GM21526 (cell line): ENCODE measurements around the gene UBE2L6.

Source experiments
- ATAC-seq: cut with Tn5 transposase; IDR thresholded peaks from one replicate; pipeline ENCODE4 v1.9.1; 2021; ENCODE audit warnings: moderate library complexity; ENCODE audit not compliant: unreplicated experiment, low FRiP score

UBE2L6 gene

GRCh38 chr11:57567515-57568329 lies at the start of gene UBE2L6:
Gene UBE2L6, minus strand, starts transcription at chr11:57567672. Its CDS starts 61 bp downstream, at chr11:57567611.
- peak; percentile 50 for ATAC-seq

- no peak for ATAC-seq
Measured at GRCh38 chr11:57616595-57616994, 49.1 kb upstream of the UBE2L6 start.

- ATAC-seq = no peak
Measured at GRCh38 chr11:57615308-57615707, 47.8 kb upstream of the UBE2L6 start.

GRCh38 chr11:57614234-57614772 lies 46.8 kb upstream of the UBE2L6 start:
- ATAC-seq = no peak

GRCh38 chr11:57610170-57610569 lies 42.7 kb upstream of the UBE2L6 start:
- no peak for ATAC-seq

- ATAC-seq = no peak
Measured at GRCh38 chr11:57605028-57605420, 37.6 kb upstream of the UBE2L6 start.

- ATAC-seq = no peak
Measured at GRCh38 chr11:57604296-57605027, 37.0 kb upstream of the UBE2L6 start.

- no peak for ATAC-seq
Measured at GRCh38 chr11:57601297-57601696, 33.8 kb upstream of the UBE2L6 start.

GRCh38 chr11:57599381-57599780 lies 31.9 kb upstream of the UBE2L6 start:
- no peak for ATAC-seq

- no peak for ATAC-seq
Measured at GRCh38 chr11:57598831-57599155, 31.3 kb upstream of the UBE2L6 start.

GRCh38 chr11:57597916-57598830 lies 30.7 kb upstream of the UBE2L6 start:
- no peak for ATAC-seq

GRCh38 chr11:57597461-57597915 lies 30.0 kb upstream of the UBE2L6 start, which contains the start of gene SERPING1:
Gene SERPING1, plus strand, starts transcription at chr11:57597685. Its CDS starts 586 bp downstream, at chr11:57598271.
- no peak for ATAC-seq

- ATAC-seq = no peak
Measured at GRCh38 chr11:57596266-57596885, 28.9 kb upstream of the UBE2L6 start.

GRCh38 chr11:57588046-57588710 lies 20.7 kb upstream of the UBE2L6 start:
- ATAC-seq = no peak

- no peak for ATAC-seq
Measured at GRCh38 chr11:57586711-57587245, 19.3 kb upstream of the UBE2L6 start.

GRCh38 chr11:57585301-57585700 lies 17.8 kb upstream of the UBE2L6 start:
- ATAC-seq = no peak

GRCh38 chr11:57584341-57584740 lies 16.9 kb upstream of the UBE2L6 start:
- ATAC-seq = no peak

- no peak for ATAC-seq
Measured at GRCh38 chr11:57574061-57574460, 6.6 kb upstream of the UBE2L6 start.

- ATAC-seq = no peak
Measured at GRCh38 chr11:57571606-57572005, 4.1 kb upstream of the UBE2L6 start.
